Suprapubic skin (tissue), 4 donors: ENCODE measurements around the gene CRYM. TPM values are rescaled to one million over a fixed set of nuclear protein-coding genes. Genes with fewer than 3 reads are reported as not detected.

Experiments used
- DNase-seq, 2 donors: peaks; one replicate each; pipeline ENCODE4 v3.0.0-alpha.2; 2019; ENCODE audit warnings: low spot score in 2 of 2
- H3K27ac ChIP-seq: fragments of 200-600 bp; sonication (generic); one replicate; pipeline ENCODE4 v1.5.1; 2019
- H3K27me3 ChIP-seq: fragments of 200-600 bp; sonication (generic); one replicate; pipeline ENCODE4 v1.5.1; 2019
- H3K36me3 ChIP-seq: fragments of 200-600 bp; sonication (generic); one replicate; pipeline ENCODE4 v1.5.1; 2019
- H3K4me1 ChIP-seq: fragments of 200-600 bp; sonication (generic); one replicate; pipeline ENCODE4 v1.5.1; 2019
- H3K4me3 ChIP-seq: fragments of 200-600 bp; sonication (generic); one replicate; pipeline ENCODE4 v1.5.1; 2019; ENCODE audit warnings: mild to moderate bottlenecking
- H3K9me3 ChIP-seq: fragments of 200-600 bp; sonication (generic); one replicate; pipeline ENCODE4 v1.5.1; 2019
- EP300 ChIP-seq: sonication (generic); formaldehyde crosslinking; IDR thresholded peaks from one replicate; pipeline ENCODE4 v1.6.1; 2017; ENCODE audit warnings: antibody characterized with exemption
- POLR2A ChIP-seq, 2 donors: fragments of 450-650 bp; IDR thresholded peaks; one replicate each; pipeline ENCODE4 v1.6.1; 2017; ENCODE audit warnings: antibody characterized with exemption in 2 of 2, mild to moderate bottlenecking in 2 of 2, moderate library complexity in 2 of 2
- POLR2AphosphoS5 ChIP-seq, 3 donors: sonication (generic); formaldehyde crosslinking; IDR thresholded peaks; one replicate each; pipeline ENCODE4 v1.6.1; 2017; ENCODE audit warnings: antibody characterized with exemption in 3 of 3
- WGBS: methylation state at CpG from one replicate; pipeline ENCODE4 v1.1.5; 2018; 5-methylcytosine and 5-hydroxymethylcytosine counted together
- total RNA-seq, 4 donors: library from RNA; depleted of rRNA; stranded (reverse); fragments of >200 nt; gene quantifications; one replicate each; pipeline ENCODE4 v1.1.0, GENCODE V29; 2016
- TF ChIP-seq, protein P1 (sequence below), 2 donors: fragments of 200-600 bp in 1 of 2; fragments of 450-650 bp in 1 of 2; sonication (generic) in 1 of 2; IDR thresholded peaks; one replicate each; pipeline ENCODE4 v1.5.1; 2016 to 2019; ENCODE audit warnings: antibody characterized with exemption in 2 of 2, mild to moderate bottlenecking in 1 of 2, moderate library complexity in 1 of 2

Gene CRYM
- total RNA-seq, 4 donors from 2014 or later: 0.91 to 13.2 (median 5.5) TPM

DNA sequence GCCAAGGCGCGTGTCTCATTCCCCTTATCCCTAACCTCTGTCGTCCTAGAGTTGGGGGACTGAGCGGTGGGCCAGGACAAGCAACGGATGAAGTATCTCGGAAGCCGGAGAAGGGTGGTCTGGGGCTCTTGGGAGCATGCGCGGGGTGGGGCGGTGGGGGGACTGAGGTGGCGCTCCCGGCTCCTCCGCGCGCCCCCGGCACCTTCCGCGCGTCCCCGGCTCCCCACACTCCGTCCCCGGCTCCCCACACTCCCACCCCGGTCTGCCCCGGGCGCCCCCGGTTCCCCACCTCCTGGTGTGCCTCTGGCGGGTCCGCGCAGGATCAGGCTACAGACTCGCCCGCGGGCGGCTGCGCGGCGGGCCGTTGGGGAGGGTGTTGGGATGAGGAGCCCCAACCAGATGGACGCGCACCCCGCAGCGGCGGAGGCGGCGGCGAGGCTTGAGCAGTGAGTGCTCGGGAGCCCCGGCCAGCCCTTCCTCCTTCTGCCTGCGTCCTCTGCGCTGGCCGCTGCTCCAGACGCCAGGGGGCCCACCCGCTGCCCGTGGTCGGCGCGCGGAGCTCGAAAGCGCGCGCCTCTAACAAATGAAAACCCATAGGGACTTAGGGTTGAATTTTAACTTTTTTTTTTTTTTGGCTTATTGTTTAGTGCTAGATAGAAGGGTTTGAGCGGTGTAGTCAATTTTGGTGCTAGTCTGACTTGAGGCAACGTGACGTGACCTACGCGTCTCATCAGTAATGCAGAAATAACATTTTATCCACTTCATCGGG lies 5.6 kb upstream of the CRYM start:
- peaks cover 35% of the 10 kb centered on the region for H3K27me3 ChIP-seq
- no peak overlapping the region for H3K27ac ChIP-seq
- peak overlapping the region; percentile 51 for H3K4me3 ChIP-seq
- 5% methylated on average over 57 of the region's 67 CpGs for WGBS
- TF ChIP-seq, protein P1, sequence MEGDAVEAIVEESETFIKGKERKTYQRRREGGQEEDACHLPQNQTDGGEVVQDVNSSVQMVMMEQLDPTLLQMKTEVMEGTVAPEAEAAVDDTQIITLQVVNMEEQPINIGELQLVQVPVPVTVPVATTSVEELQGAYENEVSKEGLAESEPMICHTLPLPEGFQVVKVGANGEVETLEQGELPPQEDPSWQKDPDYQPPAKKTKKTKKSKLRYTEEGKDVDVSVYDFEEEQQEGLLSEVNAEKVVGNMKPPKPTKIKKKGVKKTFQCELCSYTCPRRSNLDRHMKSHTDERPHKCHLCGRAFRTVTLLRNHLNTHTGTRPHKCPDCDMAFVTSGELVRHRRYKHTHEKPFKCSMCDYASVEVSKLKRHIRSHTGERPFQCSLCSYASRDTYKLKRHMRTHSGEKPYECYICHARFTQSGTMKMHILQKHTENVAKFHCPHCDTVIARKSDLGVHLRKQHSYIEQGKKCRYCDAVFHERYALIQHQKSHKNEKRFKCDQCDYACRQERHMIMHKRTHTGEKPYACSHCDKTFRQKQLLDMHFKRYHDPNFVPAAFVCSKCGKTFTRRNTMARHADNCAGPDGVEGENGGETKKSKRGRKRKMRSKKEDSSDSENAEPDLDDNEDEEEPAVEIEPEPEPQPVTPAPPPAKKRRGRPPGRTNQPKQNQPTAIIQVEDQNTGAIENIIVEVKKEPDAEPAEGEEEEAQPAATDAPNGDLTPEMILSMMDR (IDR thresholded peaks at IDR 0.05): no peak
- TF ChIP-seq POLR2AphosphoS5 (IDR thresholded peaks at IDR 0.05) (no peak), EP300 (no peak), POLR2A (IDR thresholded peaks at IDR 0.05) (no peak)
- H3K36me3 ChIP-seq: no peaks in the 10 kb centered on the region
- no peaks in the 10 kb centered on the region for H3K9me3 ChIP-seq
- DNase-seq: no peak
- H3K4me1 ChIP-seq: peaks cover 10% of the 10 kb centered on the region

DNA sequence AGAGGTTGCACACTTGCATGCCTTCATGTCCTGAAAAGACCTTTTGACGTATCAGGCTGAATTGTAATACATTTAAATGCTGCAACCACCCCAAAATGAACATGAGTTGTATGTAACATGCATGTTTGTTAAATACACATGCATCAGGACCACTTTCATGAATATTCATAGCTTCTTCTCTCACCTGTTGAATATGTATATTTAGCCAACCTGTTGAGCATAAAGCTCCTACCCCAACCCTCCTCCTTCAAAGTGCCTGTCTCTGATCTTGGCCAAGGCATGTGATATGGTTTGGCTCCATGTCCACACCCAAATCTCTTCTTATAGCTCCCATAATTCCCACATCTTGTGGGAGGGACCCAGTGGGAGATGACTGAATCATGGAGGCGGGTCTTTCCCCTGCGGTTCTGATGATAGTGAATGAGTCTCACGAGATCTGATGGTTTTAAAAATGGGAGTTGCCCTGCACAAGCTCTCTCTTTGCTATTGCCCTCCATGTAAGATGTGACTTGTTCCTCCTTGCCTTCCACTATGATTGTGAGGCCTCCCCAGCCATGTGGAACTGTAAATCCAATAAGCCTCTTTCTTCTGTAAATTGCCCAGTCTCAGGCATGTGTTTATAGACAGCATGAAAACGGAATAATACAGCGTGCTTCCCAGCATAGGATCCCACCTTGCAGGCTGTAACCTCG lies 3.8 kb upstream of the CRYM start:
- TF ChIP-seq POLR2AphosphoS5 (IDR thresholded peaks at IDR 0.05) (no peak), EP300 (no peak), POLR2A (IDR thresholded peaks at IDR 0.05) (no peak)
- TF ChIP-seq, protein P1 (IDR thresholded peaks at IDR 0.05): no peak
- Histone ChIP-seq H3K4me3 (no peak overlapping the region), H3K9me3 (no peaks in the 10 kb centered on the region), H3K4me1 (peaks cover 20% of the 10 kb centered on the region), H3K27ac (no peak overlapping the region), H3K27me3 (peaks cover 35% of the 10 kb centered on the region), H3K36me3 (no peaks in the 10 kb centered on the region)
- DNase-seq: no peak
- WGBS: 87% methylated on average over 7 of the region's 7 CpGs

DNA sequence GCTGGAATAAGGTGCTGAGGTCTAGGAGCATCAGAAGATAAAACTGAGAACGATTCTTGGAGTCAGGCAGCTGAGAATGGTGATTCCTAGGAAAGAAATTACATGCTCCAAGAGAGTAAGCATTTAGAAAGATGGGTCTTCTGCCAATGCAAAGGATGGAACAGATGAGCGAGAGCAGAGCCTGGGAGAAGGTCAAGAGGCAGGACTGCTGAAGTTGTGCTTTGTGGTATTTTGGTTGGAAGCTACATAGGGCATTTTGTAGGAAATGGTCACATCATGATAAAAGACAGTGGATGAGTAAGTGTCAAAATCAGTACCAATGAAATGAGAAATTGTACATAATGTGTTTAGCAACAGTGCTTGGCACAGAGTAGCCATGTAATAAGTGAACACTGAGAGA lies 1.4 kb upstream of the CRYM start:
- H3K27ac ChIP-seq: no peak overlapping the region
- no peaks in the 10 kb centered on the region for H3K9me3 ChIP-seq
- no peak for DNase-seq
- H3K4me3 ChIP-seq: no peak overlapping the region
- H3K4me1 ChIP-seq: peaks cover 20% of the 10 kb centered on the region
- TF ChIP-seq POLR2A (IDR thresholded peaks at IDR 0.05): no peak
- no peak for TF ChIP-seq EP300
- TF ChIP-seq POLR2AphosphoS5 (IDR thresholded peaks at IDR 0.05): no peak
- TF ChIP-seq, protein P1 (IDR thresholded peaks at IDR 0.05): no peak
- H3K27me3 ChIP-seq: peaks cover 33% of the 10 kb centered on the region
- WGBS: 64% methylated on average over 2 of the region's 2 CpGs
- no peaks in the 10 kb centered on the region for H3K36me3 ChIP-seq

DNA sequence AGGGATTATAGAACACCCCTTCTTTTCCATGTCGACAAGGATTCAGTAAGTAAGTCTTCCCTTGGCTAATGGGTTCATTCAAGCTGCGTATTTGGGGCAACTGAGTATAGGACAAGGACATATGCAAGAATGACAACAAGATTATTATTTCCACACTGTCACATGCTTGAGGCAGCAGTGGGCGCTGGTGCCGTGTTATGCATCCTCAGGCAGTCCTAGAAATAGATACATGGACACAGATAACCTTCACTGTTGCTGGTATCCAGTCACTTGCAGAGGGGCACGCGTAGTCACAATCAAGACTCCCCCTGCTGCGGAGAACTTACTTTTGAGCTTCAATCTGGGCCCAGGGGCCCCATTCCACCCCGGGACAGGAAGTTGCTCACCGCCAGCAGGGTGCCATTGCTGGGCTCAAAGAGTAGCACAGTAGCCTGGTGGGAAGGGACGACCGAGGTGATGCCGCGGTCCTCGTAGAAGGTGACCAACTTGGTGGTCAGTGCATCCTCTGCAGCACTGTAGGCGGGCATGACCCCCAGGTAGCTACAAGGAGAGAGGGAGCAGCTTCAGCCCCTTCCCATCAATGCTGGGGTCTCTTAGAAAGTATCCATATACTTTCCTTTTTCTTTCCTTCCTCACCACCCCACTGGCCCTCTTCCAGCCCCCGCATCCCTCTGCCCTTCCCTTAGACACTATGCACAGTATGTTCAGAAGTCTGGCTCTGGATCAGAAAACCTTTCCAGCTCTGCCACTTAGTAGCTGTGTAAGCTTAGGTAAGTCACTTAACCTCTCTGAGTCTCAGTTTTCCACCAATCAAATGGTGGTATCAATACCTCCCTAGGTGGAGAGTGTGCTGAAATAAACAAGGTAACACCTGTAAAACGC lies 804 bp downstream of the CRYM start:
- H3K27ac ChIP-seq: no peak overlapping the region
- peaks cover 21% of the 10 kb centered on the region for H3K27me3 ChIP-seq

More for the DNA sequence above, 804 bp downstream of the CRYM start:
- peaks cover 11% of the 10 kb centered on the region for H3K4me1 ChIP-seq
- WGBS: 40% methylated on average over 6 of the region's 17 CpGs
- no peak for TF ChIP-seq POLR2AphosphoS5 (IDR thresholded peaks at IDR 0.05)
- TF ChIP-seq POLR2A (IDR thresholded peaks at IDR 0.05): no peak
- TF ChIP-seq, protein P1 (IDR thresholded peaks at IDR 0.05): no peak
- no peak for TF ChIP-seq EP300
- peak overlapping the region; percentile 40 for H3K4me3 ChIP-seq
- H3K9me3 ChIP-seq: no peaks in the 10 kb centered on the region
- DNase-seq: no peak
- H3K36me3 ChIP-seq: no peaks in the 10 kb centered on the region
